ENCODE data around the gene ATP2B2. TPM values are rescaled to one million over a fixed set of nuclear protein-coding genes. Genes with fewer than 3 reads are reported as not detected.

ATP2B2 gene
- polyA plus RNA-seq, 3 donors: not detected

DNA sequence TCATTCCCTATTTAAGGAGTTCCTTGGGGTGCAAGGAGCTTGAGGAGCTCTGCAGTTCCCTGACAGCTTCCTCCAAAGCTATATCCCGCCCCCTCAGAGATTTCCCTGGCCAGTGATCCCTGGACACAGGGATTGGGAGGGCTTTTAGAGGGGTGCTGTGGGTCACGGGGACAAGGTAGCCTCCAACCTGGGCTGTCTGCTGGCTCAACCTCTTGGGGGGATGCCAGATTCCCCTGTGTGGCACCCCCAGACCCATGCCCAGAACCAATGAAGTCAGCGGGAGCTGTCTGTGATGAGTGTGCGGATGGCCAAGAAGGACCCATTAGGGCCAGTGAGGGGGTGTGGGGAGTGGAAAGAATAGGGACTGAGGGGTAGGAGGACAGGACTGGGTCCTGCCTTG, 21.0 kb upstream of the ATP2B2 start:
- Histone ChIP-seq H3K36me3 (replicated peaks in 1 of 2; ENCODE audit: control insufficient read depth in 1 of 2, insufficient read depth in 2 of 2, low read length in 2 of 2) (no peaks in the 10 kb centered on the region), H3K9ac (ENCODE audit: insufficient read depth, low read length, poor library complexity, severe bottlenecking) (no peak overlapping the region), H3K27ac (ENCODE audit: low read depth in 1 of 2, low read length in 2 of 2) (no peak overlapping the region), H3K9me3 (replicated peaks in 1 of 2; ENCODE audit: control insufficient read depth in 1 of 2, insufficient read depth in 1 of 2, low read length in 2 of 2) (no peaks in the 10 kb centered on the region), H3K79me2 (ENCODE audit: insufficient read depth, low read length) (no peaks in the 10 kb centered on the region), H3K4me3 (replicated peaks in 1 of 3; ENCODE audit: low read depth in 2 of 3, low read length in 3 of 3) (no peak overlapping the region), H2AFZ (ENCODE audit: insufficient read depth, low read depth, low read length, poor library complexity, severe bottlenecking) (no peak overlapping the region), H3K27me3 (ENCODE audit: control insufficient read depth in 2 of 2, insufficient read depth in 2 of 2, low read length in 2 of 2) (peaks cover 4 to 8% of the 10 kb centered on the region in 2 donors), H3K4me1 (ENCODE audit: control insufficient read depth in 1 of 2, insufficient read depth in 2 of 2, low read length in 2 of 2) (no peaks in the 10 kb centered on the region), H4K20me1 (ENCODE audit: insufficient read depth, low read length) (no peaks in the 10 kb centered on the region), H3K4me2 (replicated peaks; ENCODE audit: extremely low read depth, low read length, poor library complexity, severe bottlenecking) (no peak overlapping the region)
- Mint-ChIP-seq H3K27ac (no peak overlapping the region), H3K36me3 (no peaks in the 10 kb centered on the region), H3K4me3 (no peak overlapping the region), H3K27me3 (ENCODE audit: low read depth in 3 of 3) (peaks cover 3 to 17% (median 15%) of the 10 kb centered on the region in 3 donors), H3K4me1 (no peaks in the 10 kb centered on the region), H3K9me3 (peaks cover 0 to 3% (median 0%) of the 10 kb centered on the region in 7 donors)
- no peak for DNase-seq
- 100% methylated on average over 2 of the region's 4 CpGs for WGBS (ENCODE audit: insufficient coverage)
- intact Hi-C loops (cut with micrococcal nuclease): no loop called here
- TF ChIP-seq, protein P1, sequence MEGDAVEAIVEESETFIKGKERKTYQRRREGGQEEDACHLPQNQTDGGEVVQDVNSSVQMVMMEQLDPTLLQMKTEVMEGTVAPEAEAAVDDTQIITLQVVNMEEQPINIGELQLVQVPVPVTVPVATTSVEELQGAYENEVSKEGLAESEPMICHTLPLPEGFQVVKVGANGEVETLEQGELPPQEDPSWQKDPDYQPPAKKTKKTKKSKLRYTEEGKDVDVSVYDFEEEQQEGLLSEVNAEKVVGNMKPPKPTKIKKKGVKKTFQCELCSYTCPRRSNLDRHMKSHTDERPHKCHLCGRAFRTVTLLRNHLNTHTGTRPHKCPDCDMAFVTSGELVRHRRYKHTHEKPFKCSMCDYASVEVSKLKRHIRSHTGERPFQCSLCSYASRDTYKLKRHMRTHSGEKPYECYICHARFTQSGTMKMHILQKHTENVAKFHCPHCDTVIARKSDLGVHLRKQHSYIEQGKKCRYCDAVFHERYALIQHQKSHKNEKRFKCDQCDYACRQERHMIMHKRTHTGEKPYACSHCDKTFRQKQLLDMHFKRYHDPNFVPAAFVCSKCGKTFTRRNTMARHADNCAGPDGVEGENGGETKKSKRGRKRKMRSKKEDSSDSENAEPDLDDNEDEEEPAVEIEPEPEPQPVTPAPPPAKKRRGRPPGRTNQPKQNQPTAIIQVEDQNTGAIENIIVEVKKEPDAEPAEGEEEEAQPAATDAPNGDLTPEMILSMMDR (IDR thresholded peaks at IDR 0.05): no peak

DNA sequence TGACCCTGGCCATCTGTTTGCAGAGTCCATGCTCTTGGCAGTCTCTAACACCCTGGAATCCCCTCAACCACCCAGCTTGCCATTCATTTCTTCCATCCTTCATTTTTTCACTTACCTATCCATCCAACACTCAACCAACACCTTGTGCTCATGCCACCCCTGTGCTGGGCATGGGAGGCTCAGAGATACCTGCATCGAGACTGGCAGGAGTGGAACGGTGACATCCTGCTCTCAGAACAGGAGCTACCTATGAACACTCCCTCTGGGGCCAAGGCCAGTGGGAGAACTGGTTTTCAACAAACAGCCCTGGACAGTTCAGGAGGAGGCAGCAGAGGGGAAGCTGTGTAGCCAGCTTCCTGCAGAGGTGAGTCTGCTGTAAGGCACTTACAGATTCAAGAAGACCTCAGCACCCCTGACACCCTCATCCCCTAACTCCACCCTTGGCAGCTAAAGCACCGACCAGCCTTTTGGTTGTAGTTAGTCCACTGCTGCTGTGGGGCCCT, 19.5 kb upstream of the ATP2B2 start:
- intact Hi-C loops (cut with micrococcal nuclease): no loop called here
- no peak for DNase-seq
- peak overlapping the region in 1 of 7 donors; percentile 38 for H3K27ac Mint-ChIP-seq
- H3K4me1 Mint-ChIP-seq: no peaks in the 10 kb centered on the region
- no peaks in the 10 kb centered on the region for H3K36me3 Mint-ChIP-seq
- H2AFZ ChIP-seq (ENCODE audit: insufficient read depth, low read depth, low read length, poor library complexity, severe bottlenecking): no peak overlapping the region
- no peaks in the 10 kb centered on the region for H3K79me2 ChIP-seq (ENCODE audit: insufficient read depth, low read length)
- no peaks in the 10 kb centered on the region for H3K9me3 ChIP-seq (replicated peaks in 1 of 2; ENCODE audit: control insufficient read depth in 1 of 2, insufficient read depth in 1 of 2, low read length in 2 of 2)
- H3K36me3 ChIP-seq (replicated peaks in 1 of 2; ENCODE audit: control insufficient read depth in 1 of 2, insufficient read depth in 2 of 2, low read length in 2 of 2): no peaks in the 10 kb centered on the region
- TF ChIP-seq, protein P1 (IDR thresholded peaks at IDR 0.05): no peak
- H3K9me3 Mint-ChIP-seq: peaks cover 0 to 3% (median 0%) of the 10 kb centered on the region in 7 donors
- H3K27me3 ChIP-seq (ENCODE audit: control insufficient read depth in 2 of 2, insufficient read depth in 2 of 2, low read length in 2 of 2): peaks cover 4 to 8% of the 10 kb centered on the region in 2 donors
- H4K20me1 ChIP-seq (ENCODE audit: insufficient read depth, low read length): no peaks in the 10 kb centered on the region
- no peak overlapping the region for H3K4me3 Mint-ChIP-seq
- H3K4me1 ChIP-seq (ENCODE audit: control insufficient read depth in 1 of 2, insufficient read depth in 2 of 2, low read length in 2 of 2): no peaks in the 10 kb centered on the region
- no peak overlapping the region for H3K9ac ChIP-seq (ENCODE audit: insufficient read depth, low read length, poor library complexity, severe bottlenecking)
- H3K27me3 Mint-ChIP-seq (ENCODE audit: low read depth in 3 of 3): peaks cover 3 to 17% (median 15%) of the 10 kb centered on the region in 3 donors
- no peak overlapping the region for H3K27ac ChIP-seq (ENCODE audit: low read depth in 1 of 2, low read length in 2 of 2)
- WGBS (ENCODE audit: insufficient coverage): 100% methylated on average over 1 of the region's 3 CpGs
- no peak overlapping the region for H3K4me3 ChIP-seq (replicated peaks in 1 of 3; ENCODE audit: low read depth in 2 of 3, low read length in 3 of 3)
- no peak overlapping the region for H3K4me2 ChIP-seq (replicated peaks; ENCODE audit: extremely low read depth, low read length, poor library complexity, severe bottlenecking)
